ENCODE data around the gene MEX3D. TPM values are rescaled to one million over a fixed set of nuclear protein-coding genes. Genes with fewer than 3 reads are reported as not detected.

The MEX3D gene
- total RNA-seq (10 to 100 TPM; 17.0 to 43.6 TPM), polyA plus RNA-seq (ENCODE audit: insufficient read length in 2 of 2) (10 to 100 TPM; 33.6 to 35.4 TPM)
- long read RNA-seq, donor 1, transcript MEX3D-201 (2 exons, 2,850 nt) = major isoform, 7 of 9 reads
- long read RNA-seq, donor 1, partial matches to known transcripts = 0 of 9 reads
- long read RNA-seq, donor 1, other reads (novel, unspliced or antisense) = 0 of 9 reads
- long read RNA-seq, donor 2, partial matches to known transcripts = 0 of 4 reads
- long read RNA-seq, donor 2, other reads (novel, unspliced or antisense) = 0 of 4 reads
- long read RNA-seq, donor 3, transcript MEX3D-201 (2 exons, 2,850 nt) = major isoform, 6 of 7 reads
- long read RNA-seq, donor 3, partial matches to known transcripts = 0 of 7 reads
- long read RNA-seq, donor 3, other reads (novel, unspliced or antisense) = 0 of 7 reads
- long read RNA-seq, donor 4, partial matches to known transcripts = 0 of 4 reads
- long read RNA-seq, donor 4, other reads (novel, unspliced or antisense) = 0 of 4 reads

DNA sequence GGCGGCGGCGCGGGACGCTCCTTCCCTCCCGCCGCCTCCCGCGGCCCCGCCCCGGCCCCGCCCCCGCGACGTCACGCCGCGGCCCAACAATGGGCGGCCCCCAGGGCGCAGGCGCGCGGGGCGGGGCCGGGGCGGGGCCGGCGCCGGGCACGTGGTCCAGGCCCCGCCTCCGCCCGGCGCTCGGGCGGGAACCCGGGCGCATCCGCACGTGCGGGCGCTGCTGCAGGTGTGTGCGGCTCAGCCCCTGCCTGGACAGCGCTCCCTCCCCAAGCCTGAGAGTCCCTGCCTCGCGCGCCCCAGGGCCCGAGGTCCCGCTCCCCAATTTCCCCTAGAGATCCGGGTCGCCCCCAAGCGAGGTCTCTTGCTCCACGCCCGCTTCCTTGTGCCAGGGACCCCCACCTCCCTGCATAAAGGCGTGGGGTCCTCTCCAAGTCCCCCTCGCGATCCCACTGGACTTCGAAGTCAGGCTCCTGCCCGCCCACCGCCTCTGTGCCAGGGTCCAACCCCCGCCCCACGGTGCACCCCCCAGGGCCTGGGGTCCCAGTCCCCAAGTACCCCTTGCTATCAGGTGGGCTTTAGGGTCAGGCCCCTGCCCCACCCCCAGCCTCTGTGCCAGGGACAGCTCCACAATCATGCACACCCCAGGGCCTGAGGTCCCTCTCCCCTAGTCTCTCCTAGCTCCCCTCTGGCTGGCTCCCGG is at the start of gene MEX3D:
Gene MEX3D (minus strand): TSS at position 6 of the 700 bp plus-strand sequence. CDS start 267 bp downstream, outside the sequence.
- Histone ChIP-seq H3K9me3 (ENCODE audit: control insufficient read depth, insufficient read depth, low read length) (no peaks in the 10 kb centered on the region), H3K27ac (ENCODE audit: low read depth, low read length) (peak within 1 kb of the TSS; percentile 98), H3K4me1 (ENCODE audit: control insufficient read depth, insufficient read depth, low read length) (peaks cover 26% of the 10 kb centered on the region), H3K4me3 (ENCODE audit: low read depth, low read length) (peak within 1 kb of the TSS; percentile 90), H3K27me3 (ENCODE audit: control insufficient read depth, insufficient read depth, low read length) (no peaks in the 10 kb centered on the region), H3K36me3 (ENCODE audit: control insufficient read depth, insufficient read depth, low read length) (peaks cover 20% of the 10 kb centered on the region)
- DNase-seq (ENCODE audit: low read depth in 4 of 6, low spot score in 6 of 6) = peak; percentile 13 to 94 (median 69)
- 6% methylated on average over 62 of the region's 63 CpGs for WGBS (ENCODE audit: insufficient coverage)

DNA sequence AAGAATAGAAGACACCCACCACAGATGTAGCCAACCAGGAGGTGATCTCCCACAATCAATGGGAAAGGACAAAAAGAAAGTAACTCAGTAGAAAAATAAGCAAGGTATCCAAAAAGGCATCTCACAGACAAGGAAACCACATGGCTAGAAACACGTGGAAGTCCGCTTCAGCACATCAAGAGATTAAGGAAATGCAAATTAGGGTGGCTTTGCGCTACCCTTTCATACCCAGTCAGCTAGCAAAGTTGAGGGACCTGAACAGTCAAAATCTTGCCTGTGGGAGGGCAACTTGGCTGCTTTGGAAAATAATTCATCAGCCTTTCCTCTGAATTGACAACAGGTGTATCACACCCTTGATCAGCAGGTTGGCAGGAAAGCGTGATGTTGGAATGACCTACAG is 48.8 kb upstream of the MEX3D start:
- H3K36me3 ChIP-seq (ENCODE audit: control insufficient read depth, insufficient read depth, low read length) = peaks cover 93% of the 10 kb centered on the region
- H3K27me3 ChIP-seq (ENCODE audit: control insufficient read depth, insufficient read depth, low read length) = no peaks in the 10 kb centered on the region
- H3K9me3 ChIP-seq (ENCODE audit: control insufficient read depth, insufficient read depth, low read length) = no peaks in the 10 kb centered on the region
- no peak for DNase-seq (ENCODE audit: low read depth in 4 of 6, low spot score in 6 of 6)
- H3K4me3 ChIP-seq (ENCODE audit: low read depth, low read length) = no peak overlapping the region
- 100% methylated on average over 1 of the region's 4 CpGs for WGBS (ENCODE audit: insufficient coverage)
- H3K27ac ChIP-seq (ENCODE audit: low read depth, low read length) = no peak overlapping the region
- H3K4me1 ChIP-seq (ENCODE audit: control insufficient read depth, insufficient read depth, low read length) = no peaks in the 10 kb centered on the region

DNA sequence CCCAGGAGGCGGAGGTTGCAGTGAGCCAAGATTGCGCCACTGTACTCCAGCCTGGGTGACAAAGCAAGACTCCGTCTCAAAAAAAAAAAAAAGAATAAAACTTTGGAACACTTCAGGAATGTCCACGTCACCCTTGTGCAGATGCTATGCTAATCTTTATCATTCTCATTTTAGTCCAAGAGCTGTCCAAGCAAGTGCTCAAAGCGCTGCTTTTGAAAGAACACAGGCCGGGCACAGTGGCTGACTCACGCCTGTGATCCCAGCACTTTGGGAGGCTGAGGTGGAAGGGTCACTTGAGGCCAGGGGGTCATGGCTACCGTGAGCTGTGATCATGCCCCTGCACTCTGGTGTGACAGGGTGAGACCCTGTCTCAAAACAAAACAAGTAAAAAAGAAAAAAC is 48.3 kb upstream of the MEX3D start:
- no peak for DNase-seq (ENCODE audit: low read depth in 4 of 6, low spot score in 6 of 6)
- no peaks in the 10 kb centered on the region for H3K27me3 ChIP-seq (ENCODE audit: control insufficient read depth, insufficient read depth, low read length)
- H3K36me3 ChIP-seq (ENCODE audit: control insufficient read depth, insufficient read depth, low read length) = peaks cover 93% of the 10 kb centered on the region
- WGBS (ENCODE audit: insufficient coverage) = 93% methylated on average over 5 of the region's 8 CpGs
- no peaks in the 10 kb centered on the region for H3K9me3 ChIP-seq (ENCODE audit: control insufficient read depth, insufficient read depth, low read length)
- no peaks in the 10 kb centered on the region for H3K4me1 ChIP-seq (ENCODE audit: control insufficient read depth, insufficient read depth, low read length)
- no peak overlapping the region for H3K4me3 ChIP-seq (ENCODE audit: low read depth, low read length)
- no peak overlapping the region for H3K27ac ChIP-seq (ENCODE audit: low read depth, low read length)

DNA sequence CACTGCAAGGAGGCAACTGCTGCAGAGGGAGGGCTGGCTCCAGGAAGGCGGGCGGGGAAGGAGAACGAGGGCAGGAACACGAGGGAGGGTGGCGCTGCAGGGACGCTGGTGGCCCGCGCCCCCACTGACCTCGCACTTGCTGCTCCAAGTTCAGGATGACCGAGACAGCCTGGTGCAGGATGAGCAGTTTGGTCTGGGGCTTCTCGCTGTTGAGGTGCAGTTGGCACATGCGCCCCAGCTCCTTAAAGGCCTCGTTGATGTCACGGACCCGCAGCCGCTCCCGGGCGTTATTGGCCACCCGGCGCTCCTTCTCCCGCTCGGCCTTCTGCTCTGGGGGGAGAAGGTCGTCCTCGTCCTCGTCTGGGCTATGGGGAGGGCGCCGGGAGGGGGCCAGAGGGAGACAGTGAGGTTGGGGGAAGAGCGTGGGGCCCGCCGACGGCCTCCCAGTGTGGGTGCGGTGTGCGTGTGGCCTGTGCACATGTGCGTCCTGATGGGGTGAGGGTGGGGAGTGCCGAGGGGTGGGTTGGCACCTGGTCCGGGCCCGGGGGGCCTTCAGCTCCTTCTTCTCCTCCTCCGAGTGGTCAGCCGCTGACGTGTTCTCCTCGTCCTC is 47.1 kb upstream of the MEX3D start:
- Histone ChIP-seq H3K9me3 (ENCODE audit: control insufficient read depth, insufficient read depth, low read length) (no peaks in the 10 kb centered on the region), H3K4me1 (ENCODE audit: control insufficient read depth, insufficient read depth, low read length) (no peaks in the 10 kb centered on the region), H3K27me3 (ENCODE audit: control insufficient read depth, insufficient read depth, low read length) (no peaks in the 10 kb centered on the region), H3K36me3 (ENCODE audit: control insufficient read depth, insufficient read depth, low read length) (peaks cover 91% of the 10 kb centered on the region), H3K27ac (ENCODE audit: low read depth, low read length) (no peak overlapping the region), H3K4me3 (ENCODE audit: low read depth, low read length) (no peak overlapping the region)
- 90% methylated on average over 38 of the region's 41 CpGs for WGBS (ENCODE audit: insufficient coverage)
- DNase-seq (ENCODE audit: low read depth in 4 of 6, low spot score in 6 of 6) = no peak

DNA sequence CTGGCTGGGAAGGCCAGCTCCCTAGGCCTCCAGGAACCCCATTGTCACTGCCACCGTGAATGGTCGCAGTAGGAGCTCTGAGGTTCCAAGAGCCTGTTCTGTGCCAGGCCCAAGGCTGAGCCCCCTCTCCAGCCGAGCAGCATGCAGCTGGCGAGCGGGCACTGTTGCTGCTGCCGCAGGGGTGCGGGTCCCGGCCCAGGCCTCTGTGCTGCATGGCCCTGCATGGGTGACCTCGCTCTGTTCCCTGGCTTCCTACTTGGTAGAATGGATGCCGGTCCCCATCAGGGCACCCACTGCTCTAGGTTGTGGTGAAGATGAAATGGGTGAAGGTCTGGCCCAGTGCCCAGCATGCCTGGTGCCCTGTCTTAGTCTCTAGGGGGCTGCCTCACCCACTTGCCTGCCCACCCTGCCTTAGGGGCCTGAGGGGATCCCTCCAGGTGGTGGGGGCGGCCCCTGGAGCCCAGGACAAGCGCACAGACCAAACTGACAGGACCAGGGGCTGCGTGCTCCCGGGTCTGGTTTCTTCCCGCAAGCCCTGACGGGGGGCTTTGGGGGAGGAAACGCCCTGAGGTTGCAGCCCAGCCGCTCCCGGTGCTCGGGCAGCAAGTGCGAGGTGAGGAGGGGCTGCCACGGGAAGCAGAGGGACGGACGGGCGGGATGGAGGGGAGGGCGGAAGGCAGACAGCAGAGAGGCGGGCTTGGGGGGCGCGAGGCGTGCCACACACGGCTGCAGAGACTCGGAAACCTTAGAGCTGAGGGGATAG is 45.9 kb upstream of the MEX3D start:
- DNase-seq (ENCODE audit: low read depth in 4 of 6, low spot score in 6 of 6) = no peak
- Histone ChIP-seq H3K27me3 (ENCODE audit: control insufficient read depth, insufficient read depth, low read length) (no peaks in the 10 kb centered on the region), H3K36me3 (ENCODE audit: control insufficient read depth, insufficient read depth, low read length) (peaks cover 90% of the 10 kb centered on the region), H3K4me3 (ENCODE audit: low read depth, low read length) (no peak overlapping the region), H3K9me3 (ENCODE audit: control insufficient read depth, insufficient read depth, low read length) (no peaks in the 10 kb centered on the region), H3K4me1 (ENCODE audit: control insufficient read depth, insufficient read depth, low read length) (no peaks in the 10 kb centered on the region), H3K27ac (ENCODE audit: low read depth, low read length) (no peak overlapping the region)
- WGBS (ENCODE audit: insufficient coverage) = 93% methylated on average over 30 of the region's 32 CpGs

DNA sequence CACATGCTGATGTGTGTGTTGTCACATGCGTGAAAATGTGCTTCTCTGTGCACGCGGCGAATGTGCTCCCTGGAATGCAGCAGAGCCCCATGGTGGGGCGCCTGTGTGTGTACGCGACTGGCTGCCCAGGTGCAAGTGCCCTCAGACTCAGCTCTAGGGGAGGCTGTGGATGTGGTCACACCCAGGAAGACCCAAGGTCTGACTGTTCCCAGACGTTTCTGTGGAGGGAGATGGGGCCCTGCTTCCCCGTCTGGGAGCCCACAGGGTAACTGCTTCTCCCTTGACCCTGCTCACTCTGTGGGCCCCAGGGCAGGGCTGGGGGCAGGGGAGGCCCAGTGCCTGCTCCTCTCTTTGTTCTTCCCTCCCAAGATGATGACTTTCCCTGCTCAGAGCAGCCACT is 45.0 kb upstream of the MEX3D start:
- WGBS (ENCODE audit: insufficient coverage) = 81% methylated on average over 9 of the region's 9 CpGs

DNA sequence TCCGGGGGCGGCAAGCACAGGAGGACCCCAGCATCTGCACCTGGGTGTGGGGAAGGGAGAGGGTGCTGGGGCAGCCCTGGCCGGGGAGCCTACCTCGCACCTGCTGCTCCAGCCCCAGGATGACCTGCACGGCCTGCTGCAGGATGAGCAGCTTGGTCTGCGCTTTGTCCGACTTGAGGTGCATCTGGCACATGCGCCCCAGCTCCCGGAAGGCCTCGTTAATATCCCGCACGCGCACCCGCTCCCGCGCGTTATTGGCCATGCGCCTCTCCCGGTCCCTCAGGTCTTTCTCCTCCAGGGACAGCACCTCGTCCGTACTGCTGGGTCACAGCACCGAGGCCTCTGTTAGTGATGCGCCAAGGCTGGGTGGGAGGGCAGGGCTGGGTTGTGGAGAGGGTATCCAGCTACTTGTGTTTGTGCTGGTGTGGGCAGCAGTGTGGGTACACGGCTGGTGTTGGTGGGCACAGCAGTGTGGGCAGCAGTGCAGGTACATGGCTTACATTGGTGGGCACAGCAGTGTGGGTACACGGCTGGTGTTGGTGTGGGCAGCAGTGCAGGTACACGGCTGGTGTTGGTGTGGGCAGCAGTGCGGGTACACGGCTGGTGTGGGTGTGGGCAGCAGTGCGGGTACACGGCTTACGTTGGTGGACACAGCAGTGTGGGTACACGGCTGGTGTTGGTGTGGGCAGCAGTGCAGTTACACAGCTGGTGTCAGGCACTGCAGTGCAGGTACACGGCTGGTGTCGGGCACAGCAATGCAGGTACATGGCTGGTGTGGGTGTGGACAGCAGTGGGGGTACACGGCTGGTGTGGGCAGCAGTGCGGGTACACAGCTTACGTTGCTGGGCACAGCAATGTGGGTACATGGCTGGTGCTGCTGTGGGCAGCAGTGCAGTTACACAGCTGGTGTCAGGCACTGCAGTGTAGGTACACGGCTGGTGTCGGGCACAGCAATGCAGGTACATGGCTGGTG is 44.3 kb upstream of the MEX3D start:
- Histone ChIP-seq H3K9me3 (ENCODE audit: control insufficient read depth, insufficient read depth, low read length) (no peaks in the 10 kb centered on the region), H3K36me3 (ENCODE audit: control insufficient read depth, insufficient read depth, low read length) (peaks cover 83% of the 10 kb centered on the region), H3K4me1 (ENCODE audit: control insufficient read depth, insufficient read depth, low read length) (no peaks in the 10 kb centered on the region), H3K27me3 (ENCODE audit: control insufficient read depth, insufficient read depth, low read length) (no peaks in the 10 kb centered on the region), H3K4me3 (ENCODE audit: low read depth, low read length) (no peak overlapping the region), H3K27ac (ENCODE audit: low read depth, low read length) (no peak overlapping the region)
- peak in 1 of 6 donors; percentile 11 for DNase-seq (ENCODE audit: low read depth in 4 of 6, low spot score in 6 of 6)
- 94% methylated on average over 36 of the region's 39 CpGs for WGBS (ENCODE audit: insufficient coverage)

More for the DNA sequence above, 45.0 kb upstream of the MEX3D start:
- H3K27me3 ChIP-seq (ENCODE audit: control insufficient read depth, insufficient read depth, low read length) = no peaks in the 10 kb centered on the region
- no peak overlapping the region for H3K27ac ChIP-seq (ENCODE audit: low read depth, low read length)
- DNase-seq (ENCODE audit: low read depth in 4 of 6, low spot score in 6 of 6) = no peak
- H3K9me3 ChIP-seq (ENCODE audit: control insufficient read depth, insufficient read depth, low read length) = no peaks in the 10 kb centered on the region
- H3K4me3 ChIP-seq (ENCODE audit: low read depth, low read length) = no peak overlapping the region
- H3K4me1 ChIP-seq (ENCODE audit: control insufficient read depth, insufficient read depth, low read length) = no peaks in the 10 kb centered on the region
- H3K36me3 ChIP-seq (ENCODE audit: control insufficient read depth, insufficient read depth, low read length) = peaks cover 90% of the 10 kb centered on the region

DNA sequence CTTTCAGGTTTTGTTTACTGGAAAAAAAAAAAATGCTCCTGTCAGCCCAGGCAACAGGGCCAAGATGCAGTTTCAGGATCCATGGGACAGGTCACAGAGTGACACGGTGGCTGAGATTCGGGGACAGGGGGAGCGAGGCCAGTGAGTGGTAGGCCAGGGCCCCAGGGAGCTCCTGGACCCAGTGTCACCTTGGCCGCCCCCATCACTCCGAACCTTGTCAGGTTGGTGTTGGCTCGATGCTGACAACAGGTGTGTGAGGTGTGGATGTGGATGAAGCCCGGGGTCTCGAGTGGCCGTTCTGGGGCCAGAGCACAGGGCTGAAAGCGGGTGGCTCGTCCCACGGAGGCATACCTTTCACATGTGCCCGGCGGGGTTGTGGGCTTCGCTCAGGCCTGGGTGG is 43.2 kb upstream of the MEX3D start:
- peaks cover 4% of the 10 kb centered on the region for H3K4me1 ChIP-seq (ENCODE audit: control insufficient read depth, insufficient read depth, low read length)
- H3K36me3 ChIP-seq (ENCODE audit: control insufficient read depth, insufficient read depth, low read length) = peaks cover 74% of the 10 kb centered on the region
- H3K27ac ChIP-seq (ENCODE audit: low read depth, low read length) = no peak overlapping the region
- no peak overlapping the region for H3K4me3 ChIP-seq (ENCODE audit: low read depth, low read length)
- no peak for DNase-seq (ENCODE audit: low read depth in 4 of 6, low spot score in 6 of 6)
- WGBS (ENCODE audit: insufficient coverage) = 94% methylated on average over 14 of the region's 15 CpGs
- H3K27me3 ChIP-seq (ENCODE audit: control insufficient read depth, insufficient read depth, low read length) = no peaks in the 10 kb centered on the region
- no peaks in the 10 kb centered on the region for H3K9me3 ChIP-seq (ENCODE audit: control insufficient read depth, insufficient read depth, low read length)

Data from spinal cord (tissue), 10 donors.